B cell (primary cell): ENCODE results near the gene LCN12.

Experiments
- EZH2 ChIP-seq: IDR thresholded peaks from 2 replicates; pipeline ENCODE4 v1.6.1; 2012; ENCODE audit warnings: borderline replicate concordance, low read depth, mild to moderate bottlenecking, moderate library complexity, low read length; ENCODE audit not compliant: insufficient read depth, poor library complexity, severe bottlenecking
- TF ChIP-seq, protein P1 (sequence below): fragments of 200-600 bp; IDR thresholded peaks from one replicate; pipeline ENCODE4 v1.8.0; 2022; ENCODE audit warnings: antibody characterized with exemption, mild to moderate bottlenecking

DNA sequence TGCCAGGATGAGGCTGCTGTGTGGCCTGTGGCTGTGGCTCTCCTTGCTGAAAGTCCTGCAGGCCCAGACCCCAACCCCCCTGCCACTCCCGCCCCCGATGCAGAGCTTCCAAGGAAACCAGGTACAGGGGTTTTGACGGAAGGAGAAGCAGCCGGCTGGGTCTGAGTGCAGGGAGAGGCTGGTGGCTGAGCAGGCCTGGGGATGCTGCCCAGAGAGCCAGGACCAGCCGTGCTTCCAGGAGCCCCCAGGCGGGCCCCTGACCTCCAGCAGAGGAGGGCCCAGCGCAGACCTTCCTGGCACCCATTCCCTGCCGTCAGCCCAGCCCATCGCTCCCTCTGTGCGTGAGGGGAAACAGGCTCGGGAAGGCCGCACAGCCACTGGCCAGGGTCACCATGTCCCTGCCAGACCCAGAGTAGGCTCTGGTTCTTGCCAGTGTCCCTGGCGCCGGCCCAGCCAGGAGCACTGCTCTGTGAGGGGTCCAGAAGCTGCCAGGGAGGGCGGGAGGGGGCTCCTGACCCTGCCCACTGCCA, 313 bp downstream of the LCN12 start:
- TF ChIP-seq, protein P1, sequence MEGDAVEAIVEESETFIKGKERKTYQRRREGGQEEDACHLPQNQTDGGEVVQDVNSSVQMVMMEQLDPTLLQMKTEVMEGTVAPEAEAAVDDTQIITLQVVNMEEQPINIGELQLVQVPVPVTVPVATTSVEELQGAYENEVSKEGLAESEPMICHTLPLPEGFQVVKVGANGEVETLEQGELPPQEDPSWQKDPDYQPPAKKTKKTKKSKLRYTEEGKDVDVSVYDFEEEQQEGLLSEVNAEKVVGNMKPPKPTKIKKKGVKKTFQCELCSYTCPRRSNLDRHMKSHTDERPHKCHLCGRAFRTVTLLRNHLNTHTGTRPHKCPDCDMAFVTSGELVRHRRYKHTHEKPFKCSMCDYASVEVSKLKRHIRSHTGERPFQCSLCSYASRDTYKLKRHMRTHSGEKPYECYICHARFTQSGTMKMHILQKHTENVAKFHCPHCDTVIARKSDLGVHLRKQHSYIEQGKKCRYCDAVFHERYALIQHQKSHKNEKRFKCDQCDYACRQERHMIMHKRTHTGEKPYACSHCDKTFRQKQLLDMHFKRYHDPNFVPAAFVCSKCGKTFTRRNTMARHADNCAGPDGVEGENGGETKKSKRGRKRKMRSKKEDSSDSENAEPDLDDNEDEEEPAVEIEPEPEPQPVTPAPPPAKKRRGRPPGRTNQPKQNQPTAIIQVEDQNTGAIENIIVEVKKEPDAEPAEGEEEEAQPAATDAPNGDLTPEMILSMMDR: no peak
- no peak for TF ChIP-seq EZH2
